ENCODE results near the gene NUDT7.

Gene NUDT7

DNA sequence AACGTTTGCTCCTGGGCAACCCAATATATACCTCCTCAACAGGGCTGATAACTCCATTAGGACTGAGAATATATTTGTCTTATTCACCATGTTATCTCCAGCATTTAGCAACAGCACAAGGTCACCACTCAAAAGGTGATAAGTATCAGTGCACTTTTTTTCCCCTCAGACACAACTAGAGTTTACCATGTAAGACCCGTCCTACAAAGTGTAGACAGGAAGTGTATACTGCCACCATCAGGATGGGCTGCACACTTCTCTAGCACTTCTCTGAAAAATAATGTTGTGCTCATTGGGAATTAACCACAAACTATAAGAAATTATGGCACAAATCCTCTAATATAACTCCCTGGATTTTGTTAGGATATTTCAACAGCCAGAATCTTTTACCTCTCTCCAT lies 60.4 kb downstream of the NUDT7 start:
- DNase-seq = no peak

DNA sequence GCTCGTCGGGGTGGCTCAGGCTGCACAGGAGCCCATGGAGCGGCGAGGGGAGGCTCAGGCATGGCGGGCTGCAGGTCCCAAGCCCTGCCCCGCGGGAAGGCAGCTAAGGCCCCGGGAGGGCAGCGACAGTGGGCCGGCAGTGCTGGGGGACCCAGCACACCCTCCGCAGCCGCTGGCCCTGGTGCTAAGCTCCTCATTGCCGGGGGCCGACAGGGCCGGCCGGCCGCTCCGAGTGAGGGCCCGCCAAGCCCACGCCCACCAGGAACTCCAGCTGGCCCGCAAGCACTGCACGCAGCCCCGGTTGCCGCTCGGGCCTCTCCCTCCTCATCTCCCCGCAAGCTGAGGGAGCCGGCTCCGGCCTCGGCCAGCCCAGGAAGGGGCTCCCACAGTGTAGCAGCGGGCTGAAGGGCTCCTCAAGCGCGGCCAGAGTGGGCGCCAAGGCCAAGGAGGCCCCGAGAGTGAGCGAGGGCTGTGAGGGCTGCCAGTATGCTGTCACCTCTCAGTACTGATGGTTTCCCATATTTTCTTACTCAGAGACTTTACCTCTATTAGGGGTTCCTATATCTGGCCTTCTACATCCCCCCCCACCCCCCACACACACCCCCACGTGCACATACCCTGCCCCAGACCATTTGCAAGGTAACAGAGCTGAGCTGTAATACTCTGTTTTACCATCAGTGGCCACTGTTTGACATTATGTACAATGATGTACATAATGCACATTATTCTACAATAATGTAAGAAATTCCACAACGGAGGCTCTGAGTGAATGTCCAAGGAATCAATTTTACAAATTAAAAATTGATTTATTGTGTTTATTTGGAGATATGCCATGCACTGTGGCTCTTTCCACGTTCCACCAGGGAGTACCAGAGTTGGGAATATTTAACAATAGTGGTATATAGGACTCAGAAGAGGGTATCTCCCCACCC lies 62.4 kb downstream of the NUDT7 start:
- no peak for DNase-seq

DNA sequence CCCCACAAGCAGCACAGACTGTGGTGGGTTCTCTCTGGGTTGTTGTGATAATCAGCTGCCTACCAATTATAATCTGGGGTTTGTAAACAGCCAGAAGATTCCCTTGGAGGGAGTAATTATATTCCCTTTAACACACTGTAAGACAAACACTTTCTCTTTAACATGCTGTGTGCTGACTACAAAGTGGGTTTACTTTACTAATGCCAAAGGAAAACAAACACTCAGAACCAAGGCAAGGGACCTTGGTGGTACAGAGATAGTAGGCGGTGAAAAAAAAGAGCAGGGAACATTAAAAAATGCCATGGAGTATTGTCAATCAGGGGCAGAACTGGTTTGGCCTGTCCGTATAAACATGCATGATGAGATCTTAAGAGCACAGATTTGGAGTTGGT lies 63.1 kb downstream of the NUDT7 start:
- DNase-seq = no peak

DNA sequence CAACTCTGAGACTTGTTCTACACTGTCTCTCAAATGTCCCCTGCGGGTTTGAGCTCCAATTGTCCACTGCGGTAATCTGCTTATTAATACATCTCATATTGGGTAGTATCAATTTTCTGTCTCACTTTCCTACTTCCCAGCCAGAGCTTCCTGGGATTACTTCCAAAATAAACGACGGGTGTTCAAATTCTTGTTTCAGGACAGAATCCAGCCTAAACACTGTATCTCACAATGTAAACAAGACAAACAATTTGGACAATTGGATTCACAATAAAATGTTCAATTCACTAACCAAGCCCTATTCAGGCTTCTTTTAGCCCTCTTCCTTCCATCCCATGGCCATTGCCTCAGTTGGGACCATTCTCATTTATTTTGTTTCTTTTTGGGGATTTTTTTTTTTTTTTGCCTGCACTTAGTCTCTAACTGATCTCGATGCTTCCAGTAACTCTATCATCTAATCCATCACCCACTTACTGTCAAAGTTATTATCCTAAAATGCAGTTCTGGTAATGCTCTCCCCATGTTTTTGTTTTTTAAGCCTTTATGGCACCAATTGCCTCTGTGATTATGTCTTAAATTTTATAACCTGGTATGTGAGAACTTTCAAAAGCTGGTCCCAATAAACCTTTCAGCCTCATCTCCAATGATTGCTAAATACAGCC lies 64.0 kb downstream of the NUDT7 start:
- DNase-seq = no peak

DNA sequence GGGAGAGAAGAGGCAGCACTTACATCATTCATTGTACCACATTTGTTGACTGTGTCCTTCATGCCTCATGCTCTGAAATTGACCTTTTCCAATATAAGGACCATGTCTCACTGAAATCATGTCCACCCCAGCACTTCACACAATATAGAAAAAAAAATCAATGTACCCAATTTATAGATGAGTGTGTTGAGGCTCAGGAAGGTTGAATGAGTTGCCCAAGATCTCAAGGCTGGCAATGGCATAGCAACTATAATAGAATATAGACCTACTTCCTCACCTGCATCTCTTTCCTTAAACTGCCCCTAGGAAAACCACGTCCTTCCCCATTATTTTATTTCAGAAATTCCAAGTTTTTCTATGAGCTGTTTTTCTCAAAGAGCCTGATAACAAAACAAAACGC lies 65.1 kb downstream of the NUDT7 start:
- DNase-seq = no peak

DNA sequence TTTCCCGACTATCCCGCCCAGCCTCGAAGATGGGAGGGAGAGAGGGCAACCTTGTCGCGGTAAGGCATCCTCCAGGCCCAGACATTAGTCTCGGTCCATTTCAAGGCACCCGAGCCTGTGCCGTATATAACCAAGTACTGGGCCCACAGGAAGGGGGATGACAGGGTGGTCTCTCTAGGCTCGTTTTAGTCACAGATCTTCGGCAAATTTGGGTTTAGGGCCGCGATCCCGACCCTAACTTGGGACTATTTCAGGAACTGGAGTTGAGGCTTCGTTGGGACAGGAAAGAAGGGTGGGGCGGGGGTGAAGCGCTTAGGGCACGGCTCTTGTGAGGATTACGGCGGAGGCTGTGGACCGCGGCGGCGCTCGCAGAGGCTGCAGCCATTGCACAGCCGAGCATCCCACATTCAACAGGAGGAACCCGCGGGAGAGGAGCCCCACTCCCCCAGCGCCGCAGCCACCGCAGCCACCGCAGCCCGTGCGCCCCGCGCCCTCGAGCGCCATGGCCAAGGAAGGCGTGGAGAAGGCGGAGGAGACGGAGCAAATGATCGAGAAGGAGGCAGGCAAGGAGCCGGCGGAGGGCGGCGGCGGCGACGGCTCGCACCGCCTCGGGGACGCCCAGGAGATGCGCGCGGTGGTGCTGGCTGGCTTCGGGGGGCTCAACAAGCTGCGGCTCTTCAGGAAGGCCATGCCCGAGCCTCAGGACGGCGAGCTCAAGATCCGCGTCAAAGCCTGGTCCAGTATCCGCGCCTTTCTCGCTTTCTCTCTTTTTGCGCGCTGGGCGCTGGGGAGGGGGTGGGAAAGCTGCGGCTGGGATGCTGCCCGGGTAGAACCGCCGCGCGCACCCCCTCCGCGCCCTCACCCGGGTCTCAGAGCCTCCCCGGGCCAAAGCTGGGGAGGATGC lies 66.1 kb downstream of the NUDT7 start, which contains the start of gene VAT1L:
TSS of gene VAT1L (plus strand) at position 384 of the 904 bp plus-strand sequence. CDS start at position 503, 119 bp downstream.
- DNase-seq = no peak

DNA sequence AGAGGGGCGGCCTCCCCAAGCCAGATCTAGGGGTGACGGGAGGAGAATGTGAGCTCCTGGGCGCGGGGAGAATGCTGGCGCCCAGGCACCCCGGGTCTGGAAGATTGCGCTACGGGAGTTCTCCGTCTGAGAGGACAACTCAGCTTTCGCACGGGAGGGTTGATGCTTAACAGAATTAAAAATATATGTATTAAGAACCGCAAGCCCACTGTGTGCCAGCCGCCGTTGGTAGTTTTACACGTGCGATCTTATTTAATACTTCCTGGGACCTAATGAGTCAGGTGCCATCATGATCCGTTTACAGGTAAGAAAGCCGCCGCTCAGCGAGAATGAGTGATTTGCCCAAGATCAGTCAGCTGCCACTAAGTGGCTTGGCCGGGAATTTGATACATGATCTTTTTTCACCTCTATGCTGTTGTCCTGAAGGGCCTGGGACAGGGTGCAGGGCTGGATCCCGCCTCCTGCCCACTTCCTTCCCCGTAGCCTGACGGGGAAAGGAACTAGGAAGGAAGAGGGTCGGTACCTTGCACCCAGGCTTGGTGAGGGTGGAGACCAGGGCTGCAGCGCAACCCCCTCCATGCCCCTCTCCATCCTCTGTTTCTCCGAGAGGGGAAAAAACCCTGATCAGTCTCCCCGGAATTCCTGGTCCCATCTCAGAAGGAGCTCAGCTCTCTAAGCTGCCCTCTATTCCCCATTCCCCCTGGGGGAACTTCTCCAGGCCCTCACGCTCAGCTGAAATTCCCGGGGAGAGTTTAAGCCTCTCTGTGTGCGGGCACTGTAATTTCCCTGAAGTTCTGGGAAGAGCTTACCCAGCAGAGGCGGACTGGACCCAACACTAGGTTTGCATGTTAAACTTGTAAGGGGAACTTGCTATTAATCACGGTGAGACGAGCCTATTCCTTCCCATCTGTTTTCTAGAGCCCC lies 67.0 kb downstream of the NUDT7 start:
- DNase-seq = no peak

DNA sequence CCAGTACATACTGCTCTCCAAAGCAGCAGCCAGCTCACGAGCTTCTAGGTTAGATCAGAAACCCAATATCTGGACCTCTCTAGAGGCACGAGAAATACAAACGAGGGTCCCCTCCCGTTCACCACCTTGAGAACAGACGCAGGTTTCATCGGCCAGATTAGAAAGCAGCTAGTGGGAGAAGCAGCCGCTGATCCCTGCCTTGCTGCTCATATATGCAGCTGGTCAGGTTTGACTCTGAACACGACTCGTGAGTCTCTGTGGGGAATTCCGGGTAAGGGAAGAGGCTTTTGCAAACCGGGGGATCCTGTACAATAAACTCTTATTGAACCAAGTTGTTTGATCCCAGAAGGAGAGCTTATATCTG lies 67.7 kb downstream of the NUDT7 start:
- no peak for DNase-seq

DNA sequence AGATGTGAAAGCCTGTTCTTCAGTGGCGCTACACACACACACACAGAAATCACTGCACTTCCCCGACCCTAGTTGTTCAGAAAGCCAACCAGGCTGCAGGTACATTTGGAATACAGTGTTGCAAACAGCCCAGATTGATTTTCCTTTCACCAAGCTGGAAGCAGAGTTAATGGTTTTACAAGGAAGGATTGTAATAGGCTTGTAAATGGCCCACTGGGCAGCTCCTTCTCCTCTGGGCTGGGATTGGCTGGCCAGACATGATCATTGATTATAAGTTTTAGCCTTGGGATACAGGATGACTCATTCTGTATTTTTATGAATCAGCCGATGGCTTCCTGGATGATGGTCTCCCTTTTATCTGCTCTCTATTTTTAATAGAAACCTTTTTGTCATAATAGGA lies 68.6 kb downstream of the NUDT7 start:
- no peak for DNase-seq
